Endometrial microvascular endothelial cells (primary cell): Measurements from ENCODE around the gene ABLIM2. TPM values are rescaled to one million over a fixed set of nuclear protein-coding genes. Genes with fewer than 3 reads are reported as not detected.

Source experiments
- in situ Hi-C: cut with HindIII; loops from 2 replicates; pipeline ENCODE4 v1.10.0; 2017; ENCODE audit warnings: low sequenced_read_pairs, low pct_unique_long_range_greater_than_20kb; ENCODE audit errors: inconsistent ontology term
- total RNA-seq: library from RNA; depleted of rRNA; stranded (reverse); fragments of >200 nt; gene quantifications from one replicate; pipeline ENCODE4 v1.2.3, GENCODE V29; 2015; ENCODE audit errors: inconsistent ontology term

Gene ABLIM2
- total RNA-seq, 1 donor from 2014 or later, result 0.46 TPM

DNA sequence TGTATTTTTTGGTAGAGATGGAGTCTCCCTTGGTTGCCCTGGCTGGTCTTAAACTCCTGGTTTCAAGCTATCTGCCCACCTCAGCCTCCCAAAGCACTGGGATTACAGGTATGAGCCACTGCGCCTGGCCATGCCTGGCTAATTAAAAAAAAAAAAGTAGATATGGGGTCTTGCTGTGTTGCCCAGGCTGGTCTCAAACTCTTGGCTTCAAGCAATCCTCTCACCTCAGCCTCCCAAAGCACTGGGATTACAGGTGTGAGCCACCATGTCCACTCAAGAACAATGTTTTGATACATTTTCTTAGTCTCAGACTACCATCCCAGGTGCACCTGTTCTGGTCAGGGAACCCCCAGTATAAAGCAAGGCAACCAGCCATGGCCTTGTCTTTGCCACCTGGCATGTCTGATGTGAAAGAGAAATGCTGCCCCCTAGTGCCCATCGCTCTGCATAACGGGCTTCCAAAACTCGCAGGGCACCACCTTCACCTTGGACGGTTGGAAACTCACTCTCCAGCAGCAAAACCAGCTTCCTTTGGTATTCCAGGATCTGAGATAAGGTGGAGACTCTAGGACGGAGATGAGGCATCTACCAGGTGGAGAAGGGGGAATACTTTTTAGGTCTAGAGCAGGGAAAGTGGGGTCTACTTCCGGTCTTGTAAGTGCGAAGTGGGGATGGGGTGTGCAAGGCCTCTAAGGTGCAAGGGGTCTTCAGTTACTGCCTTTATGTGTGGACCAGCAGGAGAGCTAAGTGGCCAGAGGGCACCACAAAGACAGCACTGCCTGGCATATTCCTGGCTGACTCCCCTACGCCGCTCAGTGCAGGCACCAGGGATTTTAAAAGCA lies 171.2 kb downstream of the ABLIM2 start:
- in situ Hi-C loops, result no loop called here

GRCh38 chr4:7985891-7986441 lies 172.6 kb downstream of the ABLIM2 start:
- in situ Hi-C loops, result no loop called here

DNA sequence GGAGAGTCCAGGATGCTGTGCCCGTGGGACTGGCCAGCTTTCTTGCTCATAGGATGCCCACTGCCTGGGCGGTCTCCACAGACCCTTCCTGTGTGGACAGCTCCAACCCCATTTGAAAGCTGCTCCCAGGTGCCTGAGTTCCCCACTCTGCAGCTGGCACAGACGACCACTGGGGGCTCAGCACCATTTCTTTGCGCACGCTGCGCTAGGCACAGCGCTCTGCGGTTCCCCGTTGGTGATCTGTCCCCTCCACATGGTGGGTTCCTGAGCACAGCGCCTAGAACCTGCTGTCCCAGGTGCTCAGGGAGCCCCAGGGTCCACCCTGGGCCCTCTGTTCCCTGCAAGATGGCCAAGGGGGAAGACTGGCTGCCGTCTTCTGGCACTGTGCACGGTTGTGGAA lies 173.5 kb downstream of the ABLIM2 start:
- in situ Hi-C loops, result no loop called here

- in situ Hi-C loops, result no loop called here
Observed at GRCh38 chr4:7984286-7984925, 174.2 kb downstream of the ABLIM2 start.

DNA sequence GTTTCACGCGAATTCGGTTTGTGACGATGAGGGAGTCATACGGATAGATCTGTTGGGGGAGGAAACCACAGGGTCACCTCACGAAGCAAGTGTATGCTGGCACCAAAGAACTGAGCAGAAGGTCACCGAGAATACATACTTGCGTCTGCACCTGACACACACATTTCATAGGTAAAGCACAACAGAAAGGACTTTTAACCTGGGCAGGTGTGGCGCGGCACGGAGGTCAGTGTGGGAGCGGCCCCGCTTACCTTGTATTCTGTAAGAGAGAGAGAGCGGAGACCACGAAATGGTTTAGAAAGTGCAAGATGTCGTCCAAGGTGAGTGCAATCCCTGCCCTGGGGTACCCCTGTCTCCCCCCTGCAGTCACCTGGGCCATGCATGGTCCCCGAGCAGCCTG lies 175.3 kb downstream of the ABLIM2 start:
- in situ Hi-C loops, result no loop called here

DNA sequence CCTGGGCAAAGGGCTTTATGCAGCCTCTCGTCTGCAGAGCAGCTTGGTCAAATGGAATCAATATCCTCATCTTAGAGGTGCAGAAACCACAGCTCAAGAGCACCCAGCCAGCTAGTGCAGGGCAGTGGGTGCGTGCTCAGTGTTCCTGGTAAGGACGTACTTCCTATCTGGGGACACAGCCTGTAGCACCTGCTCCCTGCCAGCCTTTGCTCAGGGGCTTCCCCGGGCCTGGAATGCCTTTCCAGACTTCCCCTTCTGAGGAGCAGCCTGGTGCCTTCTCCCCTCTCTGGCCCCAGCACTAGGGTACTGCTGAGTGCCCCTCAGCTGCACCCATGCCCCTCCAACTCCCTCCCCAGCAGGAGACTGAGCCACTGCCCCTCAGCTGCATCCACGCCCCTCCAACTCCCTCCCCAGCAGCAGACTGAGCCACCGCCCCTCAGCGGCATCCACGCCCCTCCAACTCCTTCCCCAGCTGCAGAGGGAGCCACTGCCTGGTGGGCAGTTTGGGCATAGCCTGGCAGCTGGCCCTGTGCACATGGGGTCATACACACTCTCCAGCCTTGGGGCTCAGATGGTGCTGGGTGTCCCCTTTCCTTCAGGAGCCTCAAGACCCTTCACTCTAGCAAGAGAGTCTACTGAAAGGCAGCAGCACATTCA lies 176.7 kb downstream of the ABLIM2 start:
- in situ Hi-C loops, result no loop called here

DNA sequence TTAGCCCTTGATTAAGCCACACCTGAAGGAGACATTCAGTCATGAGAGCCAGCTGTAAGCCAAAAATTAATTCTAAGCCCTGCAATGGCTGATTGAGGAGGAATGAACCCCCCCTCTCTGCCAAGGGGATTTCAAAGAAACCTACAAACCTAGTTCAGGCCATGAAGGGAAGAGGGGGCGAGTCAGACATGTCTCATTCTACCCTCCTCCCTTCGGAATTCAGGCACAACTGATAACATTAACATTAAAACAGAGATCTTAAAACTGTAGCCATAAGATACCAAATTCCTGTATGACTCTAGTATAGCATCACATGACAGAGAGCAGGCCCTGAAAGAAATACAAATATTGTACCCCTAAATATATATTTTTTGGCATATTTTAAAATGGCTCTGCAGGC lies 178.6 kb downstream of the ABLIM2 start:
- in situ Hi-C loops, result no loop called here

DNA sequence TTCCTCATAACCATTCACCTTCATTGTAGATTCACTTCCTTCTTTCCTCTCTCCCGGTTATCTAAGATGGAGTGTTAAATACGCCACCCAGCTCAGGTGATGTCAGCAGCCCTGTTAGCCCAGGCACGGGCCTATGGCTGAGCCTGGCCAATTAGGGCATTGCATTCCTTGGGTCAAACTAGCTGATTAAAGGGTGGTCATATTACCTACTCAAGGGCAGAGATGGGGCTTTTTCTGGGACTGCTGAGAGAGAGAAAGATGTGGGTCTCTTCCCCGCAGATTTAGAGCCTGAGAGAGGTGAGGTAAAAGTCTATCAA lies 179.0 kb downstream of the ABLIM2 start:
- in situ Hi-C loops, result no loop called here

- in situ Hi-C loops, result no loop called here
Observed at GRCh38 chr4:7978907-7979651, 179.5 kb downstream of the ABLIM2 start.

DNA sequence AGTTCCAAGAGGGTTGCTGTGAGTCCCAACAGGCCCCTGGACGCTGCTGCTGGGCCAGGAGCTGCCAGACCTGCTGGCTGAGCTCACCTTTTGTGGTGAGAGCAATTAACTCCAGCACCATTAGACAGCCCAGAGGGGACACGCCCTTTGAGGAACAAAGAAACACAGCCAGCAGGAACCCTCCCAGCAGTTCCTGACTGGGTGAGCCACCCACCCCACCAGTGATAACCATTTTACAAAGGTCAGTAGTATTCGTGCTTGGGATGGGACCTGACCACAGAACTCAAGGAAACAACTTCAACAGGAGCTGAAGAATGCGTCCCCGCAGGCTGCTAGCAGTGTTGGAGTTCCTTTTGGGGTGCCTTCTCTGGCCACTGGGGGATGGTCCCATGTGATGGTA lies 180.1 kb downstream of the ABLIM2 start:
- in situ Hi-C loops, result no loop called here

DNA sequence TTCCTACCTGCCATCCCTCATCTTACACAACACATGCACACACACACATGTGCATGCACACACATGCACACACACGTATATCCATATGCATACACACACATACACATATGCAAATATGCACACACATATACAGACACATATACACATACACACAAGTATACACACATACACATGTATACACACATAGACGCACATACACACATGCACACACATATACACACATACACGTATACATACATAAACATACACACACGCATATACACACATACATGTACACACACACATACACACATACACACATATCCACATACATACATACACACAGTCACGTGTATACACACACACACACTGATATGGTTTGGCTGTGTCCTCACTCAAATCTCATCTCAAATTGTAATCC lies 182.0 kb downstream of the ABLIM2 start:
- in situ Hi-C loops, result no loop called here

- in situ Hi-C loops, result no loop called here
Observed at GRCh38 chr4:7976025-7976424, 182.6 kb downstream of the ABLIM2 start.

- in situ Hi-C loops, result no loop called here
Observed at GRCh38 chr4:7974425-7974824, 184.2 kb downstream of the ABLIM2 start.

GRCh38 chr4:7973545-7973981 lies 185.1 kb downstream of the ABLIM2 start:
- in situ Hi-C loops, result no loop called here

DNA sequence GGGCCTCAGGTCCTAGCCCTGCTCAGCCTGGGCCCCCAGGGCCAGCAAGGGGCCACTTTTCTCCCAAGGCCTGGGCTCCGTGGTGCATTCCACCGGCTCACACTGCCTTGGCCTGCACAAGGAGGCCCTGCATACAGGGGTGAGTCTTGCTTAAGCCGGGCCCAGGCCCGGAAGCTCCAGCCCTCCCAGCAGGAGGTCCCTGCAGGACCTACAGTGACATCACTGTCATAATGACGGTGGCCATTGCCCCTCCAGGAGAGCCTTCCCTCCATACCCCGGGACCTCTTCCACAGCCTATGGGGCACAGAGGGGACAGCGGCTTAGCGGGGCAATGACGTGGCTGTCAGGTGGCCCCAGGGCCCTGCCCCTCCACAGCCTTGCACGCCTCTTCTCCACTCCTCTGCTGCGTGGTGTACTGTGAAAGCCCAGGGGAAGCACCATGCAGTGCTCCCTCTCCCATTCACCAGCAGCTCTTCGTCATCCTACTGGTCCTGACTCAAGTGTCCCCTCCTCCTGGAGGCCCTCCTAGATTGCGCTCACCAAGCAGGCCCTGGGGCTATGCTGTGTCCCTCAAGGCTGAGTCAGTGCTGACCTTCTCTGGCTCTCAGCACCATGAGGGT lies 186.6 kb downstream of the ABLIM2 start:
- in situ Hi-C loops, result no loop called here

DNA sequence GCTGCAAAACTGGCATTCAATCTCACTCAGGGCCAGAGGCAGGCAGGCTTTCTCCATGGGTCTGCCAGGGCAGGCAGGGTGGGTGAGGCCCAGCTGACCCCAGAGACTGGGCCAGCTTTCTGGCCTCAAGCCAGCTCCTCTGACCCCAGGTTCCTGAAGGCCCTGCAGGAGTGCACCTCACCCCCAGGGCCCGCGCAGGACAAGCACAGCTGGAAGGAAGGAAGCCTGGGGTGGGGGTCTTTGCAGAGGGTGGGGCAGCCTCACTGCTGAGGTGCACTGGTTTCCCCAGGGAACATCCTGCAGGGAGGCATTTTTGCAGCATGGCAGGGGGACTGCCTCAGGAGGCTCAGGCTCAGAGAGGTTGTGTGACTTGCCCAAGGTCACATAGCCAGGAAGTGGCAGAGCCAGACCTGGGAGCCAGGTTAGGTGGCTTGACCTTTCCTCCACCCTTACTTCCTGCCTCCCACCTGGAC lies 187.4 kb downstream of the ABLIM2 start:
- in situ Hi-C loops, result no loop called here

- in situ Hi-C loops, result no loop called here
Observed at GRCh38 chr4:7970361-7970946, 188.2 kb downstream of the ABLIM2 start.

- in situ Hi-C loops, result no loop called here
Observed at GRCh38 chr4:7968262-7968896, 190.2 kb downstream of the ABLIM2 start.
